ENCODE measurements around the gene WDR1.

The WDR1 gene

GRCh38 chr4:10135260-10135659, 18.7 kb upstream of the WDR1 start:
- H3K36me3 ChIP-seq: no peaks in the 10 kb centered on the region
- no peak for TF ChIP-seq CTCF (IDR thresholded peaks at IDR 0.05; ENCODE audit: low read depth, low read length)

GRCh38 chr4:10134141-10134540, 17.5 kb upstream of the WDR1 start:
- H3K9me3 ChIP-seq: no peaks in the 10 kb centered on the region
- H3K27me3 ChIP-seq: no peaks in the 10 kb centered on the region; the same call in 1 of the 2 replicates
- H3K4me3 ChIP-seq (ENCODE audit: low read depth, low read length): no peak overlapping the region
- DNase-seq: no peak
- no peak for TF ChIP-seq CTCF (IDR thresholded peaks at IDR 0.05; ENCODE audit: low read depth, low read length)
- no peaks in the 10 kb centered on the region for H3K4me1 ChIP-seq
- no peaks in the 10 kb centered on the region for H3K36me3 ChIP-seq

More at GRCh38 chr4:10135260-10135659, 18.7 kb upstream of the WDR1 start:
- Histone ChIP-seq H3K4me3 (ENCODE audit: low read depth, low read length) (no peak overlapping the region), H3K27me3 (no peaks in the 10 kb centered on the region; the same call in 1 of the 2 replicates), H3K9me3 (no peaks in the 10 kb centered on the region), H3K4me1 (no peaks in the 10 kb centered on the region)
- peak; percentile 39 for DNase-seq

GRCh38 chr4:10131202-10131601, 14.6 kb upstream of the WDR1 start:
- H3K4me3 ChIP-seq (ENCODE audit: low read depth, low read length): no peak overlapping the region
- no peak for DNase-seq
- H3K36me3 ChIP-seq: no peaks in the 10 kb centered on the region
- no peaks in the 10 kb centered on the region for H3K4me1 ChIP-seq
- H3K9me3 ChIP-seq: no peaks in the 10 kb centered on the region
- TF ChIP-seq CTCF (IDR thresholded peaks at IDR 0.05; ENCODE audit: low read depth, low read length): no peak
- no peaks in the 10 kb centered on the region; the same call in 1 of the 2 replicates for H3K27me3 ChIP-seq

GRCh38 chr4:10130178-10130888, 13.7 kb upstream of the WDR1 start:
- no peak for TF ChIP-seq CTCF (IDR thresholded peaks at IDR 0.05; ENCODE audit: low read depth, low read length)
- Histone ChIP-seq H3K4me3 (ENCODE audit: low read depth, low read length) (no peak overlapping the region), H3K4me1 (no peaks in the 10 kb centered on the region), H3K27me3 (no peaks in the 10 kb centered on the region; the same call in 1 of the 2 replicates), H3K9me3 (no peaks in the 10 kb centered on the region), H3K36me3 (no peaks in the 10 kb centered on the region)
- no peak for DNase-seq

GRCh38 chr4:10129196-10130177, 12.9 kb upstream of the WDR1 start:
- no peak for DNase-seq
- no peaks in the 10 kb centered on the region for H3K4me1 ChIP-seq
- no peaks in the 10 kb centered on the region; the same call in 1 of the 2 replicates for H3K9me3 ChIP-seq
- H3K27me3 ChIP-seq: no peaks in the 10 kb centered on the region; the same call in 1 of the 2 replicates
- no peak overlapping the region for H3K4me3 ChIP-seq (ENCODE audit: low read depth, low read length)
- H3K36me3 ChIP-seq: no peaks in the 10 kb centered on the region
- TF ChIP-seq CTCF (IDR thresholded peaks at IDR 0.05; ENCODE audit: low read depth, low read length): no peak

All from BE2C (cell line).